EL (cell line): ENCODE data around the gene PCSK6.

Experiments used
- DNase-seq: peaks from one replicate; pipeline ENCODE4 v3.0.0-alpha.2; 2016

PCSK6 gene

GRCh38 chr15:101498717-101499480 lies 9.4 kb upstream of the PCSK6 start:
- no peak for DNase-seq

GRCh38 chr15:101498076-101498716 lies 8.7 kb upstream of the PCSK6 start:
- DNase-seq: no peak

GRCh38 chr15:101497484-101498034 lies 8.1 kb upstream of the PCSK6 start:
- no peak for DNase-seq

GRCh38 chr15:101497017-101497416 lies 7.5 kb upstream of the PCSK6 start:
- DNase-seq: no peak

- DNase-seq: no peak
Measured at GRCh38 chr15:101496198-101496986, 6.9 kb upstream of the PCSK6 start.

GRCh38 chr15:101495334-101496197 lies 6.1 kb upstream of the PCSK6 start:
- no peak for DNase-seq

GRCh38 chr15:101494251-101494796 lies 4.8 kb upstream of the PCSK6 start:
- no peak for DNase-seq

GRCh38 chr15:101492766-101493692 lies 3.5 kb upstream of the PCSK6 start:
- DNase-seq: no peak

GRCh38 chr15:101491734-101492640 lies 2.5 kb upstream of the PCSK6 start:
- no peak for DNase-seq

GRCh38 chr15:101490922-101491733 lies 1.6 kb upstream of the PCSK6 start:
- no peak for DNase-seq

- DNase-seq: no peak
Measured at GRCh38 chr15:101490408-101490891, 943 bp upstream of the PCSK6 start.

GRCh38 chr15:101489237-101489598 lies 289 bp downstream of the PCSK6 start:
- DNase-seq: no peak

- DNase-seq: no peak
Measured at GRCh38 chr15:101488300-101489164, 975 bp downstream of the PCSK6 start.

GRCh38 chr15:101486696-101487459 lies 2.6 kb downstream of the PCSK6 start:
- no peak for DNase-seq

GRCh38 chr15:101483462-101483861 lies 6.0 kb downstream of the PCSK6 start:
- no peak for DNase-seq

GRCh38 chr15:101482526-101483371 lies 6.8 kb downstream of the PCSK6 start:
- DNase-seq: no peak
